Lung (tissue), 12 donors: ENCODE measurements around the gene ARHGAP1. TPM values are rescaled to one million over a fixed set of nuclear protein-coding genes. Genes with fewer than 3 reads are reported as not detected.

ENCODE experiments used
- ATAC-seq: fragments of 200-7000 bp; cut with Tn5 transposase; one replicate; pipeline ENCODE4 v1.9.1; 2020; ENCODE audit warnings: moderate number of reproducible peaks; ENCODE audit not compliant: insufficient read depth, low FRiP score
- DNase-seq, 3 donors: peaks; one replicate each; pipeline ENCODE4 v3.0.0-alpha.2; 2013 to 2017
- H3K27ac ChIP-seq, 2 donors: one replicate each; pipeline ENCODE4 v1.5.1; 2013; ENCODE audit warnings: mild to moderate bottlenecking in 2 of 2, moderate library complexity in 2 of 2, control low read depth in 1 of 2, inconsistent platforms in 1 of 2, low read depth in 1 of 2, low read length in 1 of 2
- H3K27me3 ChIP-seq, 3 donors: one replicate each; pipeline ENCODE4 v1.5.1; 2013; ENCODE audit warnings: low read length in 2 of 3; ENCODE audit not compliant: control insufficient read depth in 3 of 3, insufficient read depth in 3 of 3
- H3K36me3 ChIP-seq, 4 donors: one replicate each; pipeline ENCODE4 v1.5.1; 2013; ENCODE audit warnings: low read length in 4 of 4, mild to moderate bottlenecking in 1 of 4, moderate library complexity in 1 of 4; ENCODE audit not compliant: control insufficient read depth in 4 of 4, insufficient read depth in 4 of 4
- H3K4me1 ChIP-seq, 5 donors: one replicate each; pipeline ENCODE4 v1.5.1; 2013; ENCODE audit warnings: low read length in 5 of 5, mild to moderate bottlenecking in 2 of 5, moderate library complexity in 1 of 5; ENCODE audit not compliant: control insufficient read depth in 5 of 5, insufficient read depth in 5 of 5
- H3K4me3 ChIP-seq: one replicate; pipeline ENCODE4 v1.5.1; 2013; ENCODE audit warnings: mild to moderate bottlenecking, control low read depth, moderate library complexity
- H3K9ac ChIP-seq, 2 donors: one replicate each; pipeline ENCODE4 v1.5.1; 2013; ENCODE audit warnings: low read length in 2 of 2, control low read depth in 1 of 2; ENCODE audit not compliant: insufficient read depth in 1 of 2
- H3K9me3 ChIP-seq, 4 donors: one replicate each; pipeline ENCODE4 v1.5.1; 2013; ENCODE audit warnings: low read length in 3 of 4, mild to moderate bottlenecking in 1 of 4, moderate library complexity in 1 of 4; ENCODE audit not compliant: control insufficient read depth in 4 of 4, insufficient read depth in 3 of 4
- WGBS, 2 donors: extraction: QIAGEN DNeasy Blood & Tissue Kit; methylation state at CpG; one replicate each; pipeline ENCODE4 v1.1.7; 2013; 5-methylcytosine and 5-hydroxymethylcytosine counted together
- polyA plus RNA-seq, 2 donors: library from polyadenylated mRNA; stranded (reverse); fragments of 200-250 nt; gene quantifications; one replicate each; pipeline ENCODE4 v1.2.1, GENCODE V29; 2013
- total RNA-seq, 2 donors: library from RNA; depleted of rRNA in 1 of 2; stranded (reverse); fragments of >200 nt in 1 of 2; gene quantifications; one replicate each; pipeline ENCODE4 v1.2.1, GENCODE V29; 2014 to 2021
- TF ChIP-seq, protein P1 (sequence below): IDR thresholded peaks from 2 replicates; pipeline ENCODE4 v1.5.1; 2012; ENCODE audit warnings: mild to moderate bottlenecking; ENCODE audit errors: control extremely low read depth, extremely low read depth
- donor health status: control.
- donor health status: control.
- donor health status: Bipolar disorder and iron deficiency.
- donor health status: healthy.
- donor health status: DM: yes; HTN: yes; CAD: no.

Gene ARHGAP1
- total and polyA plus RNA-seq, 4 donors: 23.3 to 87.9 (median 36.6) TPM

DNA sequence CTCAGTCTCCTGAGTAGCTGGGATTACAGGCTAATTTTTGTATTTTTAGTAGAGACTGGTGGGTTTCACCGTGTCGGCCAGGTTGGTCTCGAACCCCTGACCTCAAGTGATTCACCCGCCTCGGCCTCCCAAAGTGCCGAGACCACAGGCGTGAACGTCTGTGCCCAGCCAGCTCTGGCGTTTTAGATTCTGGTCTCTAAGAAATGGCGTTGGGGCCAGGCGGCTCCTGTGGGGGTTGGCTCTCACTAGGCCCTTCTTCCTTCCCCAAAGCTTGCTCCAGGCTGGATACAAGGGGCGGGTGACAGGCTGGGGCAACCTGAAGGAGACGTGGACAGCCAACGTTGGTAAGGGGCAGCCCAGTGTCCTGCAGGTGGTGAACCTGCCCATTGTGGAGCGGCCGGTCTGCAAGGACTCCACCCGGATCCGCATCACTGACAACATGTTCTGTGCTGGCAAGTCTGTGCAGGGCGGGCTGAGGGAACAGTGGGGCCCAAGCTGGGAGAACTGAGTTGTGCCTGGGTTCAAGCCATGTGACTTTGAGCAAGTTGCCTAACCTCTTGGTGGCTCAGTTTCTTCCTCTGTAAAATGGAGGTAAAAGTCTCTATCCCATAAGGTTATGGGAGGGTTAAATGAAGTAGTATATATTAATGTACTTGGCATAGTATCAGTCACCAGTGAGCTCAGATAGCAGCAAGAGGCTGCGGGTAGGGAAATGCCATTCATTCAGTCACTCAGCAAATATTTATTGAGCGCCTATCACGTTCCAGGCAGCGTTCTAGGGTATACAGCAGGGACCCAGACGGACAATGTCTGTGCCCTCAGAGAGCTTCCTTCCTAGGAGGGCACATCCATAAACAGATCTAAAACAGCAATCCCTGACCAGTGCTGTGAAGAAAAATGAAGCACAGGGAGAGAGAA lies 28.9 kb upstream of the ARHGAP1 start:
- 85 to 91% methylated on average over 24 of the region's 24 CpGs for WGBS, 2 donors
- Histone ChIP-seq H3K9ac (no peak overlapping the region), H3K4me3 (no peak overlapping the region), H3K4me1 (no peaks in the 10 kb centered on the region), H3K9me3 (no peaks in the 10 kb centered on the region), H3K36me3 (no peaks in the 10 kb centered on the region), H3K27me3 (no peaks in the 10 kb centered on the region), H3K27ac (no peak overlapping the region)
- DNase-seq (no peak), ATAC-seq (no peak)
- TF ChIP-seq, protein P1, sequence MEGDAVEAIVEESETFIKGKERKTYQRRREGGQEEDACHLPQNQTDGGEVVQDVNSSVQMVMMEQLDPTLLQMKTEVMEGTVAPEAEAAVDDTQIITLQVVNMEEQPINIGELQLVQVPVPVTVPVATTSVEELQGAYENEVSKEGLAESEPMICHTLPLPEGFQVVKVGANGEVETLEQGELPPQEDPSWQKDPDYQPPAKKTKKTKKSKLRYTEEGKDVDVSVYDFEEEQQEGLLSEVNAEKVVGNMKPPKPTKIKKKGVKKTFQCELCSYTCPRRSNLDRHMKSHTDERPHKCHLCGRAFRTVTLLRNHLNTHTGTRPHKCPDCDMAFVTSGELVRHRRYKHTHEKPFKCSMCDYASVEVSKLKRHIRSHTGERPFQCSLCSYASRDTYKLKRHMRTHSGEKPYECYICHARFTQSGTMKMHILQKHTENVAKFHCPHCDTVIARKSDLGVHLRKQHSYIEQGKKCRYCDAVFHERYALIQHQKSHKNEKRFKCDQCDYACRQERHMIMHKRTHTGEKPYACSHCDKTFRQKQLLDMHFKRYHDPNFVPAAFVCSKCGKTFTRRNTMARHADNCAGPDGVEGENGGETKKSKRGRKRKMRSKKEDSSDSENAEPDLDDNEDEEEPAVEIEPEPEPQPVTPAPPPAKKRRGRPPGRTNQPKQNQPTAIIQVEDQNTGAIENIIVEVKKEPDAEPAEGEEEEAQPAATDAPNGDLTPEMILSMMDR: no peak

DNA sequence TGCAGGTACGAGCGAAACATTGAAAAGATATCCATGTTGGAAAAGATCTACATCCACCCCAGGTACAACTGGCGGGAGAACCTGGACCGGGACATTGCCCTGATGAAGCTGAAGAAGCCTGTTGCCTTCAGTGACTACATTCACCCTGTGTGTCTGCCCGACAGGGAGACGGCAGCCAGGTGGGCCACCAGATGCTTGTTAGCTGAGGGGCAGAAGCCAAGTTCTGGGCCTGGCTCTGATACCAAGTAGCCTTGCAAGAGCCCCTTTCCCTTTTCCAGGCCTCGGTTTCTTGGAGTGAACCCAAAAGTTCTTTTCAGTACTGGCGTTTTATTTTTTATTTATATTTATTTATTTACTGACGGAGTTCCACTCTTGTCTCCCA lies 28.2 kb upstream of the ARHGAP1 start:
- no peaks in the 10 kb centered on the region for H3K9me3 ChIP-seq
- no peak for ATAC-seq
- H3K27ac ChIP-seq: no peak overlapping the region
- no peaks in the 10 kb centered on the region for H3K36me3 ChIP-seq
- DNase-seq: no peak
- H3K27me3 ChIP-seq: no peaks in the 10 kb centered on the region
- TF ChIP-seq, protein P1: no peak
- H3K4me1 ChIP-seq: no peaks in the 10 kb centered on the region
- WGBS, 2 donors: 85 to 95% methylated on average over 9 of the region's 9 CpGs
- no peak overlapping the region for H3K4me3 ChIP-seq
- H3K9ac ChIP-seq: no peak overlapping the region

DNA sequence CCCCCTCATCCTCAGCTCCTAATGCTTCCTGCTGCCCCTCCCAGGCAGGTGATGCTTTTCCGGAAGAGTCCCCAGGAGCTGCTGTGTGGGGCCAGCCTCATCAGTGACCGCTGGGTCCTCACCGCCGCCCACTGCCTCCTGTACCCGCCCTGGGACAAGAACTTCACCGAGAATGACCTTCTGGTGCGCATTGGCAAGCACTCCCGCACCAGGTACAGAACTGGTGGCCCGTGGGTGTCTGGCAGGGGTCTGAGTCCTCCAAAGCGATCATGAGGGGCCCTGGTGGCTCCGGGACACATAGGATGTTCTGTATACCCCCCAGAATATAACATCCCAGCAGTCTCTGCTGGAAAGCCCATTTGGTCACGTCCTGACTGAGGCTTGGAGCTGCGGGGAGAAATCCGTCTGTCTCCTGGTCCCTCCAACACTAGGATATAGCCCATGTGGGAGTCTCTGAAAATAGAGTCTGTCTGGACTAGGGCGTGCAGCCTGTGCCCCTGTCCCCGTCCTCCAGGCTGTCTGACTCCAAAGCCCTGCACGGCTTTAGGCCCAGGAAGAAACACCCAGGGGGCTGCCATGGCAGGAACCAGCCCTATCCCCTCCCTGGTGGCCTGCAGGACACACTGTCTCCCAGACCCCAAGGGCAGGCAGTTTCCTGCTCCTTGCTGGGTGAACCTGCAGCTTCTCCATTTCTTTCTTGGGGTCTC lies 27.7 kb upstream of the ARHGAP1 start:
- DNase-seq (no peak), ATAC-seq (no peak)

More for the DNA sequence above, 27.7 kb upstream of the ARHGAP1 start:
- no peaks in the 10 kb centered on the region for H3K4me1 ChIP-seq
- H3K27ac ChIP-seq: no peak overlapping the region
- TF ChIP-seq, protein P1: no peak
- H3K27me3 ChIP-seq: no peaks in the 10 kb centered on the region
- no peak overlapping the region for H3K9ac ChIP-seq
- H3K9me3 ChIP-seq: no peaks in the 10 kb centered on the region
- no peaks in the 10 kb centered on the region for H3K36me3 ChIP-seq
- H3K4me3 ChIP-seq: no peak overlapping the region
- 89 to 94% methylated on average over 17 of the region's 17 CpGs for WGBS, 2 donors
